ENCODE results near the gene SULT2B1. TPM values are rescaled to one million over a fixed set of nuclear protein-coding genes. Genes with fewer than 3 reads are reported as not detected.

SULT2B1 gene
- total RNA-seq, 1 experiment from 2014 or later: not detected

- no TSS peak for BruUV-seq (replicated peaks)
- Mint-ChIP-seq H3K27ac (ENCODE audit: low read depth, unreplicated experiment) (no peak overlapping the region), H3K27me3 (ENCODE audit: insufficient read depth, unreplicated experiment) (peaks cover 10% of the 10 kb centered on the region), H3K36me3 (ENCODE audit: insufficient read depth, unreplicated experiment) (no peaks in the 10 kb centered on the region), H3K4me3 (ENCODE audit: unreplicated experiment) (no peak overlapping the region), H3K4me1 (ENCODE audit: insufficient read depth, unreplicated experiment) (peaks cover 6% of the 10 kb centered on the region), H3K9me3 (ENCODE audit: unreplicated experiment) (no peaks in the 10 kb centered on the region)
- intact Hi-C loops (cut with micrococcal nuclease): no loop called here
- CTCF ChIA-PET: no interaction called here
- TF ChIP-seq CTCF (IDR thresholded peaks at IDR 0.05; ENCODE audit: unreplicated experiment): no peak
- no peak for DNase-seq (ENCODE audit: unreplicated experiment)
- POLR2A ChIA-PET: no interaction called here
Observed at GRCh38 chr19:48547722-48548121, 4.2 kb upstream of the SULT2B1 start.

GRCh38 chr19:48548253-48548911 is 3.6 kb upstream of the SULT2B1 start:
- Mint-ChIP-seq H3K27me3 (ENCODE audit: insufficient read depth, unreplicated experiment) (peaks cover 10% of the 10 kb centered on the region), H3K4me1 (ENCODE audit: insufficient read depth, unreplicated experiment) (peaks cover under 1% of the 10 kb centered on the region), H3K27ac (ENCODE audit: low read depth, unreplicated experiment) (no peak overlapping the region), H3K36me3 (ENCODE audit: insufficient read depth, unreplicated experiment) (no peaks in the 10 kb centered on the region), H3K9me3 (ENCODE audit: unreplicated experiment) (no peaks in the 10 kb centered on the region), H3K4me3 (ENCODE audit: unreplicated experiment) (no peak overlapping the region)
- no TSS peak for BruUV-seq (replicated peaks)
- CTCF ChIA-PET: no interaction called here
- POLR2A ChIA-PET: interaction anchor here (0.6 kb wide), 1 partner anchor 9 kb away, joined by 3 read pairs; no protein-coding TSS in a partner anchor
- intact Hi-C loops (cut with micrococcal nuclease): no loop called here
- no peak for DNase-seq (ENCODE audit: unreplicated experiment)
- no peak for TF ChIP-seq CTCF (IDR thresholded peaks at IDR 0.05; ENCODE audit: unreplicated experiment)

- Mint-ChIP-seq H3K36me3 (ENCODE audit: insufficient read depth, unreplicated experiment) (no peaks in the 10 kb centered on the region), H3K4me1 (ENCODE audit: insufficient read depth, unreplicated experiment) (no peaks in the 10 kb centered on the region), H3K27ac (ENCODE audit: low read depth, unreplicated experiment) (no peak overlapping the region), H3K4me3 (ENCODE audit: unreplicated experiment) (no peak overlapping the region), H3K27me3 (ENCODE audit: insufficient read depth, unreplicated experiment) (peaks cover 10% of the 10 kb centered on the region), H3K9me3 (ENCODE audit: unreplicated experiment) (no peaks in the 10 kb centered on the region)
- no TSS peak for BruUV-seq (replicated peaks)
- TF ChIP-seq CTCF (IDR thresholded peaks at IDR 0.05; ENCODE audit: unreplicated experiment): no peak
- intact Hi-C loops (cut with micrococcal nuclease): no loop called here
- DNase-seq (ENCODE audit: unreplicated experiment): no peak
- POLR2A ChIA-PET: no interaction called here
- CTCF ChIA-PET: no interaction called here
Observed at GRCh38 chr19:48549380-48549779, 2.6 kb upstream of the SULT2B1 start.

- CTCF ChIA-PET: interaction anchor here (0.6 to 0.9 kb wide), 5 partner anchors 35 to 1795 kb away, joined by 3 to 5 read pairs (median 3); no protein-coding TSS in a partner anchor
- no peaks in the 10 kb centered on the region for H3K9me3 Mint-ChIP-seq (ENCODE audit: unreplicated experiment)
- DNase-seq (ENCODE audit: unreplicated experiment): no peak
- peaks cover 6% of the 10 kb centered on the region for H3K4me1 Mint-ChIP-seq (ENCODE audit: insufficient read depth, unreplicated experiment)
- no peak overlapping the region for H3K27ac Mint-ChIP-seq (ENCODE audit: low read depth, unreplicated experiment)
- H3K4me3 Mint-ChIP-seq (ENCODE audit: unreplicated experiment): no peak overlapping the region
- peaks cover 10% of the 10 kb centered on the region for H3K27me3 Mint-ChIP-seq (ENCODE audit: insufficient read depth, unreplicated experiment)
- no peaks in the 10 kb centered on the region for H3K36me3 Mint-ChIP-seq (ENCODE audit: insufficient read depth, unreplicated experiment)
- intact Hi-C loops (cut with micrococcal nuclease): no loop called here
- no TSS peak for BruUV-seq (replicated peaks)
- TF ChIP-seq CTCF (IDR thresholded peaks at IDR 0.05; ENCODE audit: unreplicated experiment): no peak
- POLR2A ChIA-PET: no interaction called here
Observed at GRCh38 chr19:48552406-48553322, 692 bp downstream of the SULT2B1 start.

Data from MCF 10A (cell line).